Measurements from ENCODE around the gene HSF2BP.

The HSF2BP gene

DNA sequence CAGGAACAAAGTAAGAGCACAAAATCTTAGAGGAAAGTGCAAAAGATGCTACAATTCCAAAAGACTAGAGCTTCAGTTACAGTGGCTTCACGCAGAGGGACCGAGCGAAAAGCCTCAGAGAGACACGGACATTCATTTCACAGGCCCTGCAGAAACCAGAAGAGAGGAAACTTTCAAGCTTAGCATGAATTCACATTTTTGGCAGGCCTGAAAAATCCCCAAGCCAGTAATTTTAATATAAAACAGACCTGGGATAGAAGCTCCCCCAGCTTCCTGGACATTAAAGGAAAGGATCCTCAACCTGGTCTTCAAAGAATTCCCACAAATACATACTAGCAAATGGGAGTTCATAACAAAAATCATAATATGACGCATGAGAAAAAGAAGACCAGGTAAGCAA is 66.2 kb downstream of the HSF2BP start:
- ChIA-PET POLR2A (no interaction called here), CTCF (interaction anchor here (0.8 kb wide), 1 partner anchor 53 kb away, joined by 3 read pairs; no protein-coding TSS in a partner anchor)
- TF ChIP-seq TARDBP (IDR thresholded peaks at IDR 0.05) (no peak), FOXM1 (IDR thresholded peaks at IDR 0.05; ENCODE audit: borderline replicate concordance) (no peak), ELF4 (IDR thresholded peaks at IDR 0.05) (no peak), BHLHE40 (IDR thresholded peaks at IDR 0.05; ENCODE audit: borderline replicate concordance) (no peak), LEF1 (IDR thresholded peaks at IDR 0.05; ENCODE audit: borderline replicate concordance) (no peak), SP1 (IDR thresholded peaks at IDR 0.05) (no peak), FOXK2 (IDR thresholded peaks at IDR 0.05) (no peak), L3MBTL2 (conservative IDR thresholded peaks at IDR 0.05) (no peak)
- TF ChIP-seq, protein P1, sequence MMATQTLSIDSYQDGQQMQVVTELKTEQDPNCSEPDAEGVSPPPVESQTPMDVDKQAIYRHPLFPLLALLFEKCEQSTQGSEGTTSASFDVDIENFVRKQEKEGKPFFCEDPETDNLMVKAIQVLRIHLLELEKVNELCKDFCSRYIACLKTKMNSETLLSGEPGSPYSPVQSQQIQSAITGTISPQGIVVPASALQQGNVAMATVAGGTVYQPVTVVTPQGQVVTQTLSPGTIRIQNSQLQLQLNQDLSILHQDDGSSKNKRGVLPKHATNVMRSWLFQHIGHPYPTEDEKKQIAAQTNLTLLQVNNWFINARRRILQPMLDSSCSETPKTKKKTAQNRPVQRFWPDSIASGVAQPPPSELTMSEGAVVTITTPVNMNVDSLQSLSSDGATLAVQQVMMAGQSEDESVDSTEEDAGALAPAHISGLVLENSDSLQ (IDR thresholded peaks at IDR 0.05): no peak
- DNase-seq (ENCODE audit: extremely low spot score): no peak

DNA sequence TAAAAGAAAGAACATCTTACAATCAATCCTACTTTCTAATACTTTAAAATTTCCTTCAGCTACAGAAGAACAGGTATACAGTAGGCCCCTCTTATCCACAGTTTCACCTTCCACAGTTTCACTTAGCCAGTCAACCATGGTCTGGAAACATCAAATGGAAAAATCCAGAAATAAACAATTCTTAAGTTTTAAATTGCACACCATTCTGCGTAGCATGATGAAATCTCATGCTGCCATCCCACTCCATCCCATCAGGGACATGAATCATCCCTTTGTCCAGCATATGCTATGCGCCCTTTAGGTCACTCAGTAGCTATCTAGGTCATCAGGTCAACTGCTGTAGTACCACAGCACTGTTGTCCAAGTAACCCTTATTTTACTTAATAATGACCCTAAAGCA is 67.7 kb downstream of the HSF2BP start:
- ChIA-PET CTCF (no interaction called here), POLR2A (no interaction called here)
- no peak for DNase-seq (ENCODE audit: extremely low spot score)
- TF ChIP-seq LEF1 (IDR thresholded peaks at IDR 0.05; ENCODE audit: borderline replicate concordance): no peak
- TF ChIP-seq FOXA1 (IDR thresholded peaks at IDR 0.05): no peak
- no peak for TF ChIP-seq ZNF384 (IDR thresholded peaks at IDR 0.05)
- TF ChIP-seq CTBP1 (IDR thresholded peaks at IDR 0.05; ENCODE audit: borderline replicate concordance): no peak
- no peak for TF ChIP-seq L3MBTL2 (conservative IDR thresholded peaks at IDR 0.05)
- no peak for TF ChIP-seq ARNT (IDR thresholded peaks at IDR 0.05)
- TF ChIP-seq SP1 (IDR thresholded peaks at IDR 0.05): no peak
- TF ChIP-seq HDGF (IDR thresholded peaks at IDR 0.05; ENCODE audit: borderline replicate concordance): no peak
- no peak for TF ChIP-seq ELF4 (IDR thresholded peaks at IDR 0.05)
- TF ChIP-seq FOXK2 (IDR thresholded peaks at IDR 0.05): no peak
- no peak for TF ChIP-seq FOXM1 (IDR thresholded peaks at IDR 0.05; ENCODE audit: borderline replicate concordance)
- TF ChIP-seq SUZ12 (IDR thresholded peaks at IDR 0.05): no peak
- no peak for TF ChIP-seq NFRKB (IDR thresholded peaks at IDR 0.05)
- TF ChIP-seq TARDBP (IDR thresholded peaks at IDR 0.05): no peak
- TF ChIP-seq BHLHE40 (IDR thresholded peaks at IDR 0.05; ENCODE audit: borderline replicate concordance): no peak
- TF ChIP-seq, protein P1 (IDR thresholded peaks at IDR 0.05): no peak

DNA sequence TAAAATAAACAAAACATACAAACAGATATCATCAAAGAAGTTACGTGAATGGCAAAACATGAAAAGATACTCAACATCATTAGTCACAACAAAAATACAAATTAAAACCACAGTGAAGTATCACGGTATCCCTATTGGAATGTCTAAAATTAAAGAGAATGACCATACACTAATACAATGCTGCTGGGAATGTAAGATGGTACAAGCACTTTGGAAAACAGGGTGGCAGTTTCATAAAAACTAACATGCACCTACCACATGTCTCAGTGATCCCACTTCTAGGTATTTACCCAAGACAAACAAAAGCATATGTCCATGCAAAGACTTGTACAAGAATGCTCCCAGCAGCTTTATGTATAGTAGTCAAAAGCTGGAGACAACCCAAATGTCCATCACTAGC is 69.1 kb downstream of the HSF2BP start:
- TF ChIP-seq HDGF (IDR thresholded peaks at IDR 0.05; ENCODE audit: borderline replicate concordance): no peak
- no peak for TF ChIP-seq ARNT (IDR thresholded peaks at IDR 0.05)
- no peak for TF ChIP-seq FOXA1 (IDR thresholded peaks at IDR 0.05)
- TF ChIP-seq, protein P1 (IDR thresholded peaks at IDR 0.05): no peak
- no peak for TF ChIP-seq CTBP1 (IDR thresholded peaks at IDR 0.05; ENCODE audit: borderline replicate concordance)
- TF ChIP-seq FOXK2 (IDR thresholded peaks at IDR 0.05): no peak
- ChIA-PET CTCF (no interaction called here), POLR2A (no interaction called here)
- no peak for DNase-seq (ENCODE audit: extremely low spot score)

DNA sequence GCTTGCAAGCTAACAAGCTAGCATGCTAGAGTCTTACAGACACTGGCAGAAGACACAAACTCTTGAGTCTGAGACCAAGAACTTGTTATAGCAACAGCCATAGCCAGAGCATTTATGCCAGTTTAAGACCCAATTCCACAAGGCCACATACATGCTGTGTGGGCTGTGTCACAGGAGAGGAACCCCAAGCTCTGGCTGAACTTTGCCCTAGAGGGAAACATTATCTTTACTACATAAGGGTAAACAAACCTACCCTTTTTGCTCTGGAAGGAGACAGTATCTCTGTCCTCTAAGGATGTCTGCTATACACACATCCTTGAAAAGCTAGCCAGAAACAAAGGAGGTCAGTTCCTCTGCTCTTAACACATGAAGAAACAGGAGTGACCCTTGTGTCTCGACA is 70.3 kb downstream of the HSF2BP start:
- POLR2A ChIA-PET: no interaction called here
- no peak for TF ChIP-seq ELF4 (IDR thresholded peaks at IDR 0.05)
- no peak for TF ChIP-seq HDGF (IDR thresholded peaks at IDR 0.05; ENCODE audit: borderline replicate concordance)
- TF ChIP-seq FOXA1 (IDR thresholded peaks at IDR 0.05): no peak
- TF ChIP-seq BHLHE40 (IDR thresholded peaks at IDR 0.05; ENCODE audit: borderline replicate concordance): no peak
- TF ChIP-seq ARNT (IDR thresholded peaks at IDR 0.05): no peak
- TF ChIP-seq FOXK2 (IDR thresholded peaks at IDR 0.05): no peak
- TF ChIP-seq, protein P1 (IDR thresholded peaks at IDR 0.05): no peak
- TF ChIP-seq ZNF384 (IDR thresholded peaks at IDR 0.05): no peak
- TF ChIP-seq L3MBTL2 (conservative IDR thresholded peaks at IDR 0.05): no peak
- no peak for TF ChIP-seq CTBP1 (IDR thresholded peaks at IDR 0.05; ENCODE audit: borderline replicate concordance)
- TF ChIP-seq SUZ12 (IDR thresholded peaks at IDR 0.05): no peak
- TF ChIP-seq NFRKB (IDR thresholded peaks at IDR 0.05): no peak
- no peak for TF ChIP-seq TARDBP (IDR thresholded peaks at IDR 0.05)
- no peak for TF ChIP-seq LEF1 (IDR thresholded peaks at IDR 0.05; ENCODE audit: borderline replicate concordance)
- TF ChIP-seq FOXM1 (IDR thresholded peaks at IDR 0.05; ENCODE audit: borderline replicate concordance): no peak
- no peak for TF ChIP-seq SP1 (IDR thresholded peaks at IDR 0.05)
- CTCF ChIA-PET: no interaction called here
- no peak for DNase-seq (ENCODE audit: extremely low spot score)

DNA sequence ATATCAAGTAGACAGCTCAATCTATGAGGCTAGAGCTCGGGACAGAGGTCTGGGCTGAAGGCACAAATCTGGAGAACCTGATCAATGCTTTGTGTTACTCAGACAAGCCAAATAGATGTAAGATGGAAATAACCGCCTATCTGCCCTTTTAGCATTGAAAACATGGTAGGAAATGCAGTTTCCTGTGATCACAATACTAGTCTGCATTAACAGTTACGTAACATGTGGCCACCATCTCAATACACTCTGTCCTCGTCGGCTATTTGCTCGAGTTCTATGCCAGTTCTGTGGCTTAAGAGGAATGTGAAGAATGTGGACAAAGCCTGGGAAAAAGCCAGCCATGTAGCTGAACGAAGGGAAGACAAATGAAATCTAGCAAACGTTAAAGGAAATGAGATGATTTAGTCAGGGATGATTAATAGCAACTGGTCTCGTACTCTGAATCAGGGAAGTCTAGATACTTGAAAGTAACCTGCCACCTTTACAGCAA is 73.3 kb downstream of the HSF2BP start:
- ChIA-PET POLR2A (no interaction called here), CTCF (no interaction called here)
- no peak for DNase-seq (ENCODE audit: extremely low spot score)
- TF ChIP-seq TARDBP (IDR thresholded peaks at IDR 0.05): no peak
- no peak for TF ChIP-seq LEF1 (IDR thresholded peaks at IDR 0.05; ENCODE audit: borderline replicate concordance)
- no peak for TF ChIP-seq FOXM1 (IDR thresholded peaks at IDR 0.05; ENCODE audit: borderline replicate concordance)
- no peak for TF ChIP-seq SUZ12 (IDR thresholded peaks at IDR 0.05)

DNA sequence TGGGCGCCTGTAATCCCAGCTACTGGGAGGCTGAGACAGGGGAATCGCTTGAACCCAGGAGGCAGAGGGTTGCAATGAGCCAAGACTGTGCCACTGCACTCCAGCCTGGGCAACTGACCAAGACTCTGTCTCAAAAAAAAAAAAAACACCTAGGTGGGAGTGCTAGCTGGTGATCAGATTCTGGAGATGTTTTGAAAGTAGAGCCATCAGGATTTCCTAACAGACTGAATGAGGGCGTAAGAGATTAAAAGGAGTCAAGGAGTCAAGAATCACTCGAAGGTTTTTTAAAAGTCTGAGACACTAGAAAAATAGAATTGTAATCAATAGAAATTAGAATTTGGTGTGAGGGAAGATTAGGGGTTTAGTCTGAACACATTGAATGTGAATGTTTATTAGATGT is 73.8 kb downstream of the HSF2BP start:
- CTCF ChIA-PET: no interaction called here
- no peak for TF ChIP-seq SP1 (IDR thresholded peaks at IDR 0.05)
- no peak for TF ChIP-seq BHLHE40 (IDR thresholded peaks at IDR 0.05; ENCODE audit: borderline replicate concordance)
- TF ChIP-seq FOXK2 (IDR thresholded peaks at IDR 0.05): no peak
- TF ChIP-seq HDGF (IDR thresholded peaks at IDR 0.05; ENCODE audit: borderline replicate concordance): no peak
- no peak for TF ChIP-seq LEF1 (IDR thresholded peaks at IDR 0.05; ENCODE audit: borderline replicate concordance)
- DNase-seq (ENCODE audit: extremely low spot score): no peak
- POLR2A ChIA-PET: no interaction called here

All from HEK293T (cell line).